H1 (cell line): ENCODE measurements around the gene SEMA3B.
"Not testable (repeated sequence)": the region's sequence is repeated elsewhere in the genome, so short reads cannot be mapped to it uniquely, and the experiment has no call there.

Experiments used
- ATF3 ChIP-seq: IDR thresholded peaks from 2 replicates; pipeline ENCODE4 v1.6.1; 2011; ENCODE audit warnings: low read depth, mild to moderate bottlenecking, low read length; ENCODE audit not compliant: insufficient read depth
- BACH1 ChIP-seq: IDR thresholded peaks from 2 replicates; pipeline ENCODE4 v1.6.1; 2012; ENCODE audit warnings: low read length, improper control_type of control experiment
- CTCF ChIP-seq, 3 experiments: IDR thresholded peaks; 1 replicate in 2 of 3; 2 replicates in 1 of 3; pipeline versions ENCODE4 v1.5.1 to v1.6.1; 2011; ENCODE audit warnings: low read length in 3 of 3, mild to moderate bottlenecking in 3 of 3, inconsistent platforms in 2 of 3, low read depth in 1 of 3, moderate library complexity in 1 of 3; ENCODE audit not compliant: insufficient read depth in 1 of 3; ENCODE audit errors: control extremely low read depth in 1 of 3
- EGR1 ChIP-seq: IDR thresholded peaks from 2 replicates; pipeline ENCODE4 v1.6.1; 2011; ENCODE audit warnings: low read depth, low read length, borderline replicate concordance
- TEAD4 ChIP-seq: IDR thresholded peaks from 2 replicates; pipeline ENCODE4 v1.6.1; 2012; ENCODE audit warnings: low read depth, low read length, inconsistent platforms, mixed read lengths

- TF ChIP-seq EGR1; TEAD4; ATF3; CTCF (IDR thresholded peaks at IDR 0.05; ENCODE audit: control extremely low read depth in 1 of 3, insufficient read depth in 1 of 3, low read depth in 1 of 3, low read length in 3 of 3); BACH1: not testable (repeated sequence)
Measured at GRCh38 chr3:50262200-50262599, 6.7 kb upstream of the SEMA3B start.
